GM19455 (cell line): ENCODE measurements around the gene LRSAM1.

Source experiments
- ATAC-seq: cut with Tn5 transposase; IDR thresholded peaks from one replicate; pipeline ENCODE4 v1.9.1; 2021; ENCODE audit not compliant: unreplicated experiment

LRSAM1 gene

GRCh38 chr9:127424676-127424999, 26.7 kb upstream of the LRSAM1 start:
- peak; percentile 19 for ATAC-seq

DNA sequence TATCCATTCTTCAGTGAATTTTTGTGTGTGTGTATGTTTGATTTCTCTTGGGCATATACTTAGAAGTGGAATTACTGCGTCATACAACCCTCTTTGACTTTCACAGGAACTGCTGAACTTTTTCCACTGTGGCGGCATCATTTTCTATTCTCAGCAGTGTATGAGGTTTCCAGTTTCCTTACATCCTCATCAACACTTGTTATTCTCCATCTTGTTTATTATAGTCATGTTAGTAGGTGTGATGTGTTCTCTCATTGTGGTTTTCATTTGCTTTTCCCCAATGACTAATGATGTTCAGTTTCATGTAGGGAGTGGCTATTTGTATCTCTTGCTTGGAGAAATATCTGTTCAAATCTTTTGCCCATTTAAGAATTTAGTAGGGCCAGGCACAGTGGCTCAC, 24.6 kb upstream of the LRSAM1 start:
- no peak for ATAC-seq

- ATAC-seq = no peak
Measured at GRCh38 chr9:127428348-127428747, 23.0 kb upstream of the LRSAM1 start.

DNA sequence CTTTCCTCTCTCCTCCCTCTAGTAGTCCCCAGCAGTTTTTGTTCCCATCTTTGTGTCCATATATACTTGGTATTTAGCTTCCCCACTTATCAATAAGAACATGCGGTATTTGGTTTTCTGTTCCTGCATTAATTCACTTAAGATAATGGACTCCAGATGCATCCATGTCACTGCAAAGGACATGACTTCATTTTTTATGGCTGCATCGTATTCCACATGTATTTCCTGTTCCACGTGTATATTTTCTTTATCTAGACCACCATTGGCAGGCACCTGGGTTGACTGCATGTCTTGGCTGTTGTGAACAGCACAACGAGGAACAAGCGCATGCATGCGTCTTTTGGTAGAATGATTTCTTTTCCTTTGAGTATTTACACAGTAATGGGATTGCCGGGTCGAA, 20.9 kb upstream of the LRSAM1 start:
- ATAC-seq = no peak

- ATAC-seq = no peak
Measured at GRCh38 chr9:127437497-127438264, 13.6 kb upstream of the LRSAM1 start.

GRCh38 chr9:127438394-127438793, 12.9 kb upstream of the LRSAM1 start:
- no peak for ATAC-seq

DNA sequence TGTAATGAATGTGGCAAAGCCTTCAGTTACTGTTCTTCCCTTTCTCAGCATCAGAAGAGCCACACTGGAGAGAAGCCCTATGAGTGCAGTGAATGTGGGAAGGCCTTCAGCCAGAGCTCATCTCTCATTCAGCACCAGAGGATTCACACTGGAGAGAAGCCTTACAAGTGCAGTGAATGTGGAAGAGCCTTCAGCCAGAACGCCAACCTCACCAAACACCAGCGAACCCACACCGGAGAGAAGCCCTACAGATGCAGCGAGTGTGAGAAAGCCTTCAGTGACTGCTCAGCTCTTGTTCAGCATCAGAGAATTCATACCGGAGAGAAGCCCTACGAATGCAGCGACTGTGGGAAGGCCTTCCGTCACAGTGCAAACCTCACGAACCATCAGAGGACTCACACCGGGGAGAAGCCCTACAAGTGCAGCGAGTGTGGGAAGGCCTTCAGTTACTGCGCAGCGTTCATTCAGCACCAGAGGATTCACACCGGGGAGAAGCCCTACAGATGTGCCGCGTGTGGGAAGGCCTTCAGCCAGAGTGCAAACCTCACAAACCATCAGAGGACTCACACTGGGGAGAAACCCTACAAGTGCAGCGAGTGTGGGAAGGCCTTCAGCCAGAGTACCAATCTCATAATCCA, 6.9 kb upstream of the LRSAM1 start:
- no peak for ATAC-seq

DNA sequence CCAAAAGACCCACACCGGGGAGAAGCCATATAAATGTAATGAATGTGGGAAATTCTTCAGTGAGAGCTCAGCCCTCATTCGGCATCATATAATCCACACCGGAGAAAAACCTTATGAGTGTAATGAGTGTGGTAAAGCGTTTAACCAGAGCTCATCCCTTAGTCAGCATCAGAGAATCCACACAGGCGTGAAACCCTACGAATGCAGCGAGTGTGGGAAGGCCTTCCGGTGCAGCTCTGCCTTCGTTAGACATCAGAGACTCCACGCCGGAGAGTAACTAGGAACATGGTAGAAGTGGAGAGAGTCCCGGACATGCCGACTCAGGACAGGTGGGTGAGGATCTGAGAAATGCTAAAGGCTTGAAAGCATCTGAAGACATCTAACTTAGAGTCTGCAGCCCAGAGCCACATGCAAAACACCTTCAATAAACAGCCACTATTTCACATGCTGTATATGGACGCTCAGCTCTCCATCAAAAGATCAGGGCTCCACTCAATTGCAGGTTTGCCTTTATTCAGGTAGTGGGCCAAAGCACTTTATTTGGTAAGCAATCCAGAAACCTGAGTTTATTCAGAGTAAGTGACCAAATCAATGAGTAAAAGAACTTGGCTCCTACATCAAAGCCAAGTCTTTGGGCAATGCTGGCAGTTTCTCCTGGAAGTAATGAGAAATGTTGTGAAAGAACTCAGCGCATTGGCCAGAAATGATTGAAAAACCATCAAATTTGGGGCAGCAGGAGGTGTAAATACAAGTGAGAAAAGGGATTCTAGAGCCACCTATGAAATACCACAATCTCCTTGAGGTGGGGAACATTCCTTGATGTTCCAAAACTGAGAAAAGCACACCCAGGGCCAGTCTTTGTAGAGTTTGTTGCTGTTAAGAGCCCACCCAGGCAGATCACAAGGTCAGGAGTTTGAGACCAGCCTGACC, 6.1 kb upstream of the LRSAM1 start:
- no peak for ATAC-seq

DNA sequence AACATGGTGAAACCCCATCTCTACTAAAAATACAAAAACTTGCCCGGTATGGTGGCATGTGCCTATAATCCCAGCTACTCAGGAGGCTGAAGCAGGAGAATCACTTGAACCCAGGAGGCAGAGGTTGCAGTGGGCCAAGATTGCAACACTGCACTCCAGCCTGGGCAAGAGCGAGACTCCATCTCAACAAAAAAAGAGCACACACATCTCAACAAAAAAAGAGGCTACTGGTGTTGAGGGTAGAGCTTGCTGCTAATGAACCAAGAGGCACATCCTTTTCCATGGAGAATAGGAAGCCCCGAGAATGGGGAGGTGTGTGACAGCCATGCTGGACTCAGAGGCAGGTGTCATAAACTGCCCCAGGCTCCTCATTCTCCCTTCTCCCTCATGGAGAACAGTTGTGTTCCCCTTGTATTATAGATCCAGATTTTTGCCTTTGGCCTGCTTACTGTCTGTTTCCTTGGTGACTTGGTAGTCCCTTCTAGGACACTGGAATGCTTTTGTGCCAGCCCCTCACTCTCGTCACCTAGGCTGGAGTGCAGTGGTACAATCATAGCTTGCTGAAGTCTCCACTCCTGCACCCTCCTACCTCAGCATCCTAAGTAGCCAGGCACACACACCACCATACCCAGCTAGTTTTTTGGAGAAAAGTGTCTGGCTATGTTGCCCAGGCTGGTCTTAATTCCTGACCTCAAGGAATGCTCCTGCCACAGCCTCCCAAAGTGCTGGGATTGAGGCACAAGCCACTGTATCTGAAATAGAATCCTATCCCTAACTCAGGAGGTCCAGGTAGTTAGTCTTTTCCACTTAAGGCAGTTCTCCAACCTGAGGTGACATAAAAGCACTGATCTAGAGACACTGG, 5.2 kb upstream of the LRSAM1 start:
- no peak for ATAC-seq

GRCh38 chr9:127446713-127447415, 4.4 kb upstream of the LRSAM1 start:
- ATAC-seq = no peak

DNA sequence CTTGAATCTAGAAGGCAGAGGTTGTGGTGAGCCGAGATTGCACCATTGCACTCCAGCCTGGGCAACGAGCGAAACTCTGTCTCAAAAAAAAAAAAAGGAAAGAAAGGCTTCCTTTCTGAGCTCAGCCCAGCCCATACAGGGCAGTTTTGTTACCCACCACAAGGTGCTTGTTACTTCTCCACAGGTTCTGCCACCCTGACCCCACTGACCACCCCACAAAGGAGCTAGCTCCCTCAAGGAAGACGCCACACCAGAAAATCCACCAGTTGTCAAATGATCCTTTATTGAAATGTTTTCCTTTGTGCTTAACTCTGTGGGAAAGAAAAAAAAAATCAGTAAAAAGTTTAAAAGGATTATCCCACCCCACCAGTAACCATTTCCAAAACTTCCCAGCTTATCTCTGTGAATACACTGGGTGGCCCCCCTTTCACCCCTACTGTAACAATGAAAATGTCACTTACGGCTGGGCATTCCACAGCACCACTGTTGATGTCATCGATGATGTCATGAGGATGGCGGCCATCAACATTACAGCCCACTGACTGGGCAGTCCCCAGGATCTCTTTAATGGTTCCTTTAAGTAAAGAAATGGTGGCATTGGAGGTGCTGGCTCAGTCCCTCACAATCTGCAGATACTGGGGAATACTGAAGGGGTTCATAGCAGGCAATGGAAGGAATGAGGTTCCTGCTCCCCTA, 3.7 kb upstream of the LRSAM1 start:
- no peak for ATAC-seq

DNA sequence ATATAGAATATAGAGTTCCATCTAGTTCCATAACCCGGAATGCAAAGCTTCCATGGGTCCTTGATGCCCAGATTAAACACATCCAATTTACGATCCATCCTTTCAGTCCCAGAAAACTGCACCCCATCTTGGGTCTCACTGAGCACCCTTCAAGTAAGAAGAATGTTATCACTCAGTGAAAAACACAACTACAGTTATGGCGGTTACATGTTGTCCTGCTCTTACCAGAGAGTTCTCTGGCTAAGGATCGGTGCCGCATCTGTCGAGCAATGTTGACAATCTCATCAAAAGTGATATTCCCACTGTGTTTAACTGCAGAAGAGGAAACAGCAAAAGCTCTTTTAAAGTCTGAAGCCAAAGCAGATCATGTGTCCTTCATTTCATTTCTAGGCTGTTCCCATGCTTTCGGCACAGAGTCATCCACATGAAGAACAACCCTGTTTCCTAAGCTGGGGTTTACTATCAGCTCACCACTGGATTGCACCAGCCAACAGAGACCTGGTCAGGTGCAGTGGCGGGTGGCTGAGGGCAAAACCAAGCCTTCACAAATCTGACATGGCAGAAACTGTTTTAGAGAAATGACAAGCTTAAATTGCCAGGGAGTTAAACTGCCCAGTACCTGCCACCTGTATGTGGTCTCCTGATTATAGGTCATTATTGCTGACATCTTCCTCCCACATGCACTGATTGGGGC, 3.1 kb upstream of the LRSAM1 start:
- ATAC-seq = no peak

GRCh38 chr9:127449332-127449966, 1.9 kb upstream of the LRSAM1 start:
- ATAC-seq = no peak

DNA sequence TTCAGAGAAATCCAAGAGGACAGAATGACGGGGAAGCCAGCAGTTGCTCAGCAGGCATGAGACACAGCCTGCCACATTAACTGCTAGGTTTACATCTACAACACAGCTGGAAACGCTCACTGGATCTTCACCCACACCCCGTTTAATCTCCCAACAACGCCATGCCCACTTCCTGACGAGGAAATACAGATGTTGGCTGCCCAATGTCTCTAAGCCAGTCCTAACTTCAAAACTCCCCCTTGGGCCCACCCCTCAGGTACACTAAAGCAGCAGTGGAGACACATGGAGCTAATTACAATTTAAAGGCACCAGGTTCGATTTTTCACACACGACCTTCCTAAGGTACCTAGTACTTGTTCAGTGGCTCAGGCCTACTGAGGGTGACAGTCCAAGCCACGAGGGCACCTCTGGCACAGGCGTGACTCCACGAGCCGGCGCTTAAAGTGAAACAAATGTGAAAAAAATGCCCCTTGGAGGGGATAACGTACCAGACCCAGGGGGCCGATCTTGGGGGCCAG, 1.0 kb upstream of the LRSAM1 start:
- peak; percentile 10 for ATAC-seq

GRCh38 chr9:127451608-127451857, 223 bp downstream of the LRSAM1 start:
- ATAC-seq = peak; percentile 26

DNA sequence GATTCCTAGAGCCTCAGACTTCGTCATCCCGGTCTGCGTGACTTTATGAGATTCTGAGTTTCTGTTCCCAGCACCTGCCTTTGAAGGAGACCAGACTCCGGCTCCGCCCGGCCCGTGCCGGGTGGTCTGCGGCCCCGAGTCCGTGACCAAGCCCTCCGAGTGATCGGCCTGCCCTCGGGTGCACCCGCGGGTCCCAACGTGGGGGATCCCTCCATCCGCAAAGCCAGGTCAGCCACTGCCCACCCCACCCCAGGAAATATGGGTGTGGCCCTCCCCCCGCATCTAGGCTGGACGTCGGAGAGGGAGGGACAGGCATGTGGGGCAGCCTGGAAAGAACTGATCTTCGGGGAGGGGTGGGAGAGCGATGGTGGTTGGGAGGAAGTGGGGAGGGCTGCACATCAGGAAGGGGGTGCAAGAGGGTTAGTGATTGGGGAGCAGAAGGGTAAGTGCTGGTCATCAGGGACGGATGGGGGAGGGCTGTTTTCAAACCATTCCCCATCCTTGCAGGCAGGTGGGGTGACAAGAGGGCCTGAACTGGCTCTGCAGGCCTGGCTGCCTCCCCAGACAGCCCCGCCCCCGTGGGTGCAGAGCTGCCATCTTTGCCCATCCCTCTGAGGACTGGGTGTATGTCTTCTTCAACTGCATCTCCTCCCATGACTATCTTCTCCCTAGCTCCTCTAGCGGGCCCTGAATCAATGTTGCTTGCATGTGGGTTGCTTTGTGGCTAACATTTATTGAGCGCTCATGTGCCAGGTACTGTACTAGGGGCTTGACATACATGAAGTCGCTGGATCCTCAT, 747 bp downstream of the LRSAM1 start:
- ATAC-seq = peak; percentile 5

GRCh38 chr9:127452691-127453090, 1.4 kb downstream of the LRSAM1 start:
- ATAC-seq = no peak
